ENCODE results near the gene TEX50.
"Not testable (repeated sequence)": the region's sequence is repeated elsewhere in the genome, so short reads cannot be mapped to it uniquely, and the experiment has no call there.

The TEX50 gene

GRCh38 chr1:173637236-173638042, 2.3 kb downstream of the TEX50 start:
- not testable (repeated sequence) for H2AK5ac ChIP-seq (ENCODE audit: low read length); H3K4me2 ChIP-seq (ENCODE audit: low read length); H2BK5ac ChIP-seq (ENCODE audit: low read length); H3K56ac ChIP-seq (ENCODE audit: low read length); H3K4me1 ChIP-seq (ENCODE audit: control insufficient read depth, low read depth, low read length); H3K79me1 ChIP-seq (ENCODE audit: low read length); H2BK120ac ChIP-seq (ENCODE audit: low read depth, low read length); H3K4me3 ChIP-seq (ENCODE audit: low read length); H3K18ac ChIP-seq (ENCODE audit: low read length); H3K9ac ChIP-seq (ENCODE audit: low read length); H3K36me3 ChIP-seq (ENCODE audit: control insufficient read depth, insufficient read depth, low read length); H3K79me2 ChIP-seq (ENCODE audit: control insufficient read depth, insufficient read depth, low read length); H2BK15ac ChIP-seq (replicated peaks; ENCODE audit: low read depth); H4K5ac ChIP-seq (ENCODE audit: low read length); H4K8ac ChIP-seq (ENCODE audit: low read depth, low read length); H3K23ac ChIP-seq (ENCODE audit: low read length); H3K4ac ChIP-seq (ENCODE audit: low read depth, low read length); H3K27me3 ChIP-seq (ENCODE audit: insufficient read depth, low read length, poor library complexity)
- DNase-seq, result peak; percentile 28
- WGBS (ENCODE audit: extremely low coverage, insufficient coverage, low lambda C conversion rate), result no CpG with 5 or more reads among the region's 6 CpGs
- peak overlapping the region; percentile 45 for H3K27ac ChIP-seq (ENCODE audit: low read depth, low read length)

GRCh38 chr1:173638043-173639021, 3.2 kb downstream of the TEX50 start:
- no peak overlapping the region for H3K4me3 ChIP-seq (ENCODE audit: low read length)
- no CpG with 5 or more reads among the region's 12 CpGs for WGBS (ENCODE audit: extremely low coverage, insufficient coverage, low lambda C conversion rate)

GRCh38 chr1:173639102-173639501, 4.0 kb downstream of the TEX50 start:
- WGBS (ENCODE audit: extremely low coverage, insufficient coverage, low lambda C conversion rate), result no CpG with 5 or more reads among the region's 2 CpGs
- no peak overlapping the region for H3K56ac ChIP-seq (ENCODE audit: low read length)
- no peaks in the 10 kb centered on the region for H3K4me1 ChIP-seq (ENCODE audit: control insufficient read depth, low read depth, low read length)
- no peak overlapping the region for H3K4me2 ChIP-seq (ENCODE audit: low read length)
- no peak overlapping the region for H4K8ac ChIP-seq (ENCODE audit: low read depth, low read length)
- H2BK120ac ChIP-seq (ENCODE audit: low read depth, low read length), result no peak overlapping the region
- H2BK5ac ChIP-seq (ENCODE audit: low read length), result no peak overlapping the region
- no peak overlapping the region for H3K4me3 ChIP-seq (ENCODE audit: low read length)
- H4K5ac ChIP-seq (ENCODE audit: low read length), result no peak overlapping the region
- no peak overlapping the region for H3K27ac ChIP-seq (ENCODE audit: low read depth, low read length)
- no peak overlapping the region for H3K18ac ChIP-seq (ENCODE audit: low read length)
- H3K4ac ChIP-seq (ENCODE audit: low read depth, low read length), result no peak overlapping the region
- no peaks in the 10 kb centered on the region for H3K27me3 ChIP-seq (ENCODE audit: insufficient read depth, low read length, poor library complexity)
- H3K9ac ChIP-seq (ENCODE audit: low read length), result no peak overlapping the region
- H3K36me3 ChIP-seq (ENCODE audit: control insufficient read depth, insufficient read depth, low read length), result no peaks in the 10 kb centered on the region
- no peaks in the 10 kb centered on the region for H3K79me1 ChIP-seq (ENCODE audit: low read length)
- H3K23ac ChIP-seq (ENCODE audit: low read length), result no peak overlapping the region
- no peaks in the 10 kb centered on the region for H3K79me2 ChIP-seq (ENCODE audit: control insufficient read depth, insufficient read depth, low read length)
- no peak for DNase-seq
- H2BK15ac ChIP-seq (replicated peaks; ENCODE audit: low read depth), result no peak overlapping the region
- H2AK5ac ChIP-seq (ENCODE audit: low read length), result no peak overlapping the region

More at GRCh38 chr1:173638043-173639021, 3.2 kb downstream of the TEX50 start:
- Histone ChIP-seq H3K9ac (ENCODE audit: low read length) (no peak overlapping the region), H3K79me2 (ENCODE audit: control insufficient read depth, insufficient read depth, low read length) (no peaks in the 10 kb centered on the region), H3K18ac (ENCODE audit: low read length) (no peak overlapping the region), H3K4me2 (ENCODE audit: low read length) (no peak overlapping the region), H3K36me3 (ENCODE audit: control insufficient read depth, insufficient read depth, low read length) (no peaks in the 10 kb centered on the region), H2BK15ac (replicated peaks; ENCODE audit: low read depth) (no peak overlapping the region), H3K79me1 (ENCODE audit: low read length) (no peaks in the 10 kb centered on the region), H3K27me3 (ENCODE audit: insufficient read depth, low read length, poor library complexity) (no peaks in the 10 kb centered on the region), H3K27ac (ENCODE audit: low read depth, low read length) (peak overlapping the region; percentile 45), H3K23ac (ENCODE audit: low read length) (no peak overlapping the region), H3K56ac (ENCODE audit: low read length) (no peak overlapping the region), H3K4ac (ENCODE audit: low read depth, low read length) (no peak overlapping the region), H2BK5ac (ENCODE audit: low read length) (no peak overlapping the region), H2BK120ac (ENCODE audit: low read depth, low read length) (no peak overlapping the region), H2AK5ac (ENCODE audit: low read length) (no peak overlapping the region), H4K8ac (ENCODE audit: low read depth, low read length) (no peak overlapping the region), H3K4me1 (ENCODE audit: control insufficient read depth, low read depth, low read length) (no peaks in the 10 kb centered on the region), H4K5ac (ENCODE audit: low read length) (no peak overlapping the region)
- no peak for DNase-seq

GRCh38 chr1:173642450-173643139, 7.5 kb downstream of the TEX50 start:
- H3K4me2 ChIP-seq (ENCODE audit: low read length); H2BK5ac ChIP-seq (ENCODE audit: low read length); H3K18ac ChIP-seq (ENCODE audit: low read length); H2BK120ac ChIP-seq (ENCODE audit: low read depth, low read length); H2BK15ac ChIP-seq (replicated peaks; ENCODE audit: low read depth); H3K27ac ChIP-seq (ENCODE audit: low read depth, low read length); H4K8ac ChIP-seq (ENCODE audit: low read depth, low read length); H3K23ac ChIP-seq (ENCODE audit: low read length); H3K79me1 ChIP-seq (ENCODE audit: low read length); H4K5ac ChIP-seq (ENCODE audit: low read length); H3K4me3 ChIP-seq (ENCODE audit: low read length); H3K36me3 ChIP-seq (ENCODE audit: control insufficient read depth, insufficient read depth, low read length); H3K27me3 ChIP-seq (ENCODE audit: insufficient read depth, low read length, poor library complexity); H3K4me1 ChIP-seq (ENCODE audit: control insufficient read depth, low read depth, low read length); H3K4ac ChIP-seq (ENCODE audit: low read depth, low read length); H3K79me2 ChIP-seq (ENCODE audit: control insufficient read depth, insufficient read depth, low read length); H2AK5ac ChIP-seq (ENCODE audit: low read length); H3K9ac ChIP-seq (ENCODE audit: low read length); H3K56ac ChIP-seq (ENCODE audit: low read length): not testable (repeated sequence)
- peak; percentile 10 for DNase-seq
- WGBS (ENCODE audit: extremely low coverage, insufficient coverage, low lambda C conversion rate), result no CpG with 5 or more reads among the region's 4 CpGs

GRCh38 chr1:173646656-173647055, 11.5 kb downstream of the TEX50 start:
- no peak overlapping the region for H3K4me2 ChIP-seq (ENCODE audit: low read length)
- no peaks in the 10 kb centered on the region for H3K27me3 ChIP-seq (ENCODE audit: insufficient read depth, low read length, poor library complexity)
- no peak overlapping the region for H2AK5ac ChIP-seq (ENCODE audit: low read length)
- no peak overlapping the region for H3K56ac ChIP-seq (ENCODE audit: low read length)
- H3K4me1 ChIP-seq (ENCODE audit: control insufficient read depth, low read depth, low read length), result no peaks in the 10 kb centered on the region
- H2BK120ac ChIP-seq (ENCODE audit: low read depth, low read length), result no peak overlapping the region
- H2BK15ac ChIP-seq (replicated peaks; ENCODE audit: low read depth), result no peak overlapping the region
- H3K9ac ChIP-seq (ENCODE audit: low read length), result no peak overlapping the region
- H3K23ac ChIP-seq (ENCODE audit: low read length), result no peak overlapping the region
- H3K18ac ChIP-seq (ENCODE audit: low read length), result no peak overlapping the region
- WGBS (ENCODE audit: extremely low coverage, insufficient coverage, low lambda C conversion rate), result no CpG with 5 or more reads among the region's 3 CpGs
- no peak overlapping the region for H2BK5ac ChIP-seq (ENCODE audit: low read length)
- H4K5ac ChIP-seq (ENCODE audit: low read length), result no peak overlapping the region
- no peaks in the 10 kb centered on the region for H3K79me2 ChIP-seq (ENCODE audit: control insufficient read depth, insufficient read depth, low read length)
- H3K27ac ChIP-seq (ENCODE audit: low read depth, low read length), result no peak overlapping the region
- no peak for DNase-seq
- no peak overlapping the region for H4K8ac ChIP-seq (ENCODE audit: low read depth, low read length)
- no peaks in the 10 kb centered on the region for H3K79me1 ChIP-seq (ENCODE audit: low read length)
- no peaks in the 10 kb centered on the region for H3K36me3 ChIP-seq (ENCODE audit: control insufficient read depth, insufficient read depth, low read length)
- no peak overlapping the region for H3K4me3 ChIP-seq (ENCODE audit: low read length)
- H3K4ac ChIP-seq (ENCODE audit: low read depth, low read length), result no peak overlapping the region

Measured in mesendoderm (in vitro differentiated cells).